C4-2B (cell line): ENCODE results near the gene PGM3.

ENCODE experiments used
- CTCF ChIP-seq: fragments of 450-650 bp; conservative IDR thresholded peaks from 2 replicates; pipeline ENCODE4 v1.5.1; 2017; ENCODE audit warnings: mild to moderate bottlenecking
- ZFX ChIP-seq: fragments of 450-650 bp; IDR thresholded peaks from 2 replicates; pipeline ENCODE4 v1.6.1; 2017

DNA sequence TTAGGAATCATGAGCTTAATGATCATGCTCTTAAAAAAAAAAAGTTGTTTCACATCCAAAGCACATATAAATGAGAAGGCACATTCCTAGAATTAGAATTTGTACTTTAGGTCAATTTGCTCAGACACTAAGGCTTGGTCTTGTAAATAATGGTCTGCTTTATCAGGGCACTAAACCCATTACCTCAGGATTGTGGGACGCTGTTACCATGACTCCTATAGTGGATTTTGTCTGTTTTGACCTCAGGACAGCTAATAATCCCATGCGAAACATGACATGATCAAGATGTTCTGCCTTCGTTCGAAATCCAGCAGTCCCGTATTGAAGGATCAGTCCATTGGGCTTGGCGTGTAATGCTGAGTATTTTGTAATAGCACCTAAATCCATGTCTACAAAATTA lies 2.4 kb downstream of the PGM3 start:
- no peak for TF ChIP-seq CTCF
- TF ChIP-seq ZFX, result no peak
